Mucosa of descending colon (tissue), 3 donors: Measurements from ENCODE around the gene PCBP2. TPM values are rescaled to one million over a fixed set of nuclear protein-coding genes. Genes with fewer than 3 reads are reported as not detected.

ENCODE experiments used
- ATAC-seq: fragments of 200-7000 bp; cut with Tn5 transposase; one replicate; pipeline ENCODE4 v1.9.1; 2020; ENCODE audit warnings: mild to moderate bottlenecking, moderate library complexity
- DNase-seq, 3 donors: peaks; one replicate each; pipeline ENCODE4 v3.0.0-alpha.2; 2020
- H3K36me3 ChIP-seq: fragments of 200-600 bp; one replicate; pipeline ENCODE4 v1.8.0; 2021; ENCODE audit warnings: low read depth, mild to moderate bottlenecking
- H3K4me1 ChIP-seq: fragments of 200-600 bp; one replicate; pipeline ENCODE4 v1.8.0; 2021; ENCODE audit warnings: low read depth, mild to moderate bottlenecking
- H3K4me3 ChIP-seq: fragments of 200-600 bp; one replicate; pipeline ENCODE4 v1.8.0; 2021; ENCODE audit warnings: mild to moderate bottlenecking
- H3K9me3 ChIP-seq: fragments of 200-600 bp; one replicate; pipeline ENCODE4 v1.8.0; 2021; ENCODE audit warnings: mild to moderate bottlenecking
- intact Hi-C, 2 donors: fragments of 100-400 bp; cut with DNase I in 1 of 2; cut with micrococcal nuclease in 1 of 2; formaldehyde crosslinking; loops; one replicate each; pipeline versions ENCODE4 v1.11.0 to v1.11.1; 2022; cut with DNase I, micrococcal nuclease
- total RNA-seq, 3 donors: library from RNA; stranded (reverse); fragmentation: NEBNext Ultra II Directional in 2 of 3; extraction: Animal tissue kit (Norgen Biotek cat#: 25700) in 2 of 3; gene quantifications; one replicate each; pipeline versions ENCODE4 v1.2.1 to v1.2.4, GENCODE V29; 2021 to 2023
- TF ChIP-seq, protein P1 (sequence below): fragments of 200-600 bp; IDR thresholded peaks from one replicate; pipeline ENCODE4 v1.8.0; 2022; ENCODE audit warnings: antibody characterized with exemption, mild to moderate bottlenecking
- donor health status: DM: no; HTN: no; CAD: no; lungs with moderate emphysema.
- donor health status: DM: no; HTN: no; CAD: no.
- donor health status: DM: no; HTN: yes; CAD: no.

The PCBP2 gene
- total RNA-seq, 3 donors from 2014 or later = 584 to 701 (median 615) TPM

DNA sequence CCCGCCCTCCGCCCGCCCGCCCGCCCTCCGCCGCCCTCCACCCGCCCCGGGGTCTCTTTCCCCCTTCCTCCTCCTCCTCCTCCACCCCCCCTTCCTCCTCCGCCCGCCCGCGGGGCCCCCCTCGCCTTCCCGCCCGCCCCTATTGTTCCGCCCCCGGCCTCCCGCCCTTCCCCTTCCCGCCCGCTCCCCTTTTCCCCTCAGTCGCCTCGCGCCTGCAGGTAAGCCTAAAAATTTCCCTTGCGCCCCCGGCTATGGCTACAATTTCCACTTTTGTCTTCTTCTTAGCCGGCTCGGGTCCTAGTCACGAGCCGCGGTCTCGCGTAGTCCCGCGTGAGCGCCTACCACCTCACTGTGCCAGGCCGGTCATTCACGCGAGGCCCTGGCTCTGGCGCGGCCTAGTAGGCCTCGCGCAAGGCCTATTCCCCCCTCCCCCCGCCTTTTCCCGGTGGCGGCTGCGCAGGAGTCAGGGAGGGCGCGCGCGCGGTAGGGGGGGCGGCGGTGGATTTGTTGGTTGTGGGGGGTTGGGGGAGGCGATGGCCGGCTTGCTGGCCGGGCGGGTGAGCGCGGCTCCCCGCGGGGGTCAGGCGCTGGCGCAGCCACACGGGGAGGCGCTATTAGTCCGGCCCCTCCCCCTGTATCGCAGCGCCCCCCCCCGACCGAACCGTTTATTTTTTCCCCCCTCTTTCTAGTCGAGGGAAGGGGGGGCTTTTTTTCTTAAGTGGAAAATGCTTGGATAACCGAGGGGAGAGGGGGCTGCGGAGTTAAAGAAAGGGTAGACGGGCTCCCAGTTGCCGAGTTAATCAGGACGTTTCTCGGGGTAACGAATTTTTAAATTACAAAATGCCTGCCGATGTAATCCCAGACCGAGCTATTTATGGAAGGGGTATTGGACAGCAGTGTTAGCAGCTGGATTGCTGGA, 516 bp downstream of the PCBP2 start:
- Histone ChIP-seq H3K4me1 (peaks cover 16% of the 10 kb centered on the region), H3K4me3 (peak overlapping the region; percentile 45), H3K36me3 (peaks cover 27% of the 10 kb centered on the region), H3K9me3 (no peaks in the 10 kb centered on the region)
- DNase-seq (peak; percentile 85 to 89 (median 87)), ATAC-seq (peak; percentile 81)
- TF ChIP-seq, protein P1, sequence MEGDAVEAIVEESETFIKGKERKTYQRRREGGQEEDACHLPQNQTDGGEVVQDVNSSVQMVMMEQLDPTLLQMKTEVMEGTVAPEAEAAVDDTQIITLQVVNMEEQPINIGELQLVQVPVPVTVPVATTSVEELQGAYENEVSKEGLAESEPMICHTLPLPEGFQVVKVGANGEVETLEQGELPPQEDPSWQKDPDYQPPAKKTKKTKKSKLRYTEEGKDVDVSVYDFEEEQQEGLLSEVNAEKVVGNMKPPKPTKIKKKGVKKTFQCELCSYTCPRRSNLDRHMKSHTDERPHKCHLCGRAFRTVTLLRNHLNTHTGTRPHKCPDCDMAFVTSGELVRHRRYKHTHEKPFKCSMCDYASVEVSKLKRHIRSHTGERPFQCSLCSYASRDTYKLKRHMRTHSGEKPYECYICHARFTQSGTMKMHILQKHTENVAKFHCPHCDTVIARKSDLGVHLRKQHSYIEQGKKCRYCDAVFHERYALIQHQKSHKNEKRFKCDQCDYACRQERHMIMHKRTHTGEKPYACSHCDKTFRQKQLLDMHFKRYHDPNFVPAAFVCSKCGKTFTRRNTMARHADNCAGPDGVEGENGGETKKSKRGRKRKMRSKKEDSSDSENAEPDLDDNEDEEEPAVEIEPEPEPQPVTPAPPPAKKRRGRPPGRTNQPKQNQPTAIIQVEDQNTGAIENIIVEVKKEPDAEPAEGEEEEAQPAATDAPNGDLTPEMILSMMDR = no peak
- intact Hi-C loops = no loop called here

DNA sequence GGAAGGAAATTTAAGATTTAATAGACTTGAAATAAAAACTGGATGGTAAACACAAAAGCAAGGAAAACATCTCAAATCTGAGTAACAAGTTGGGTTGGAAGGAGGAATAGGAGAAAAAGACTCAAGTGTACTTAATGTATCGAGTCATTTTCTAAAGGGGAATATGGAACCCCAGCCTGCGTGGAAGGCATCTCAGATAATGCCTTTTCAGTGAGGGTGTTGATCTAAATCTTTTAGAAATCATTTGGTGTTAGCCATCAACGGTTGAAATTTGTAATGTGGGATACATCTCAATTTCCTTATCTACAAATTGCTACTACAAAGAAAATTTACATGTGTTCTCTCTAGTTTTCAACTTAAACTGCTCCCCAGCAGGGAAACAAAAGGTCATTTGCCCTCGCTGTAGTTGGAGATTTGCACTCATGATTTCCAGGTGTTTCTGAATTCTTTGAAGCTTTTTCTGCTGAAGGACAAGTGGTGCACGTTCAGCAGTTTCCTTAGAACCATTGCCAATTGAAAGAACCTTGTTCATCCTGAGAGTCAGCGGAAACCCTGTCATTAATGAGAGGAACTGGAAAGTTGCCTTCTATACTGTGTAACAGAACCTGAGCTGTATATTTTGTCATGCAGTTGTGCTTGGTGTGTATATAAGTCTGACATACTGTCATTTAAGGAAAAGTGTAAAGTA, 2.2 kb downstream of the PCBP2 start:
- no peak for ATAC-seq
- intact Hi-C loops = no loop called here
- TF ChIP-seq, protein P1 = no peak
- peaks cover 16% of the 10 kb centered on the region for H3K4me1 ChIP-seq
- DNase-seq = no peak
- peaks cover 43% of the 10 kb centered on the region for H3K36me3 ChIP-seq
- H3K4me3 ChIP-seq = no peak overlapping the region
- no peaks in the 10 kb centered on the region for H3K9me3 ChIP-seq

DNA sequence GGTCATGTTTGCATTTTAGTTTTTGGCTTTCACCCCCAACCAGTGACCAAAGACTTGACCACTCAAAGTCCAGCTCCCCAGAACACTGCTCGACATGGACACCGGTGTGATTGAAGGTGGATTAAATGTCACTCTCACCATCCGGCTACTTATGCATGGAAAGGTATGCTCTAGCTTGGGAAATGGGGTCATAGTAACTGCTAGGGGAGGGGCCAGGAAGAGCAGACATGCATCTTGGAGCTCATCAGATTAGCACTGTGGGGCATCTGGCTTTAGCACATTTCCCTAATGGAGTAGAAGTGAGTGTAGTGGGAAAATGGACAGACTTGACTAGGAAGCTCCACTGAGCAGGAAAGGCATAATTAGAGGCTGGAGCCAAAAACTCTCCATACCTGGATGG, 2.8 kb downstream of the PCBP2 start:
- no peaks in the 10 kb centered on the region for H3K9me3 ChIP-seq
- intact Hi-C loops = no loop called here
- H3K36me3 ChIP-seq = peaks cover 46% of the 10 kb centered on the region
- no peak for DNase-seq
- H3K4me3 ChIP-seq = no peak overlapping the region
- no peak for ATAC-seq
- TF ChIP-seq, protein P1 = no peak
- H3K4me1 ChIP-seq = peaks cover 16% of the 10 kb centered on the region

DNA sequence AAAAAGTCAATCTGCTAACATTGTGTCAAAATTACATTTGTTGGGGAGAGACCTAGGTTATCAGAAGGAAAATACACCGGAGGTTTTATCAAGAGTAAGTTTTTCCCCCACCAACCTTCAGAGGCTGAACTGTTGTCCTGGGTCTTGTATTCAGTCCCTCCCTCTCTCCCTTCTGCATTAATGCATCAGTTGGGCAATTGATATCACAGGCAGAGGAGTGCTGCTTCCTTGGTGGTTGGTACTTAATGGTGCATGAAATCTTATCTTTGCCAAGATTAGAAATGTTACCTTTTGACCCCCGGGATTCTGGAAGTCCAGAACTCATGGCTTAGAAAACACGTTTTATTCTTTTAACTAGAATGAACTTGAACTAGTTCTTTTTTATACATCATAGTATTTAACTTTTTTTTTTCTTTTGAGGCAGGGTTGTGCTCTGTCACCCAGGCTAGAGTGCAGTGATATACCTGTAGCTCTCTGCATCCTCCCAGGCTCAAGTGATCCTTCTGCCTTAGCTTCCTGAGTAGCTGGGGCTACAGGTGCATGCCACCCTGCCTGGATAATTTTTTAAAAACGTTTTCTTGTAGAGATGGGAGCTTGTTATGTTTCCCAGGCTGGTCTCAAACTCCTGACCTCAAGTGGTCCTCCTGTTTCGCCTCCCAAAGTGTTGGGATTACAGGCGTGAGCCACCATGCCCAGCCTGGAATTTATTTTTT, 4.9 kb downstream of the PCBP2 start:
- DNase-seq (no peak), ATAC-seq (no peak)
- TF ChIP-seq, protein P1 = no peak
- H3K4me3 ChIP-seq = no peak overlapping the region
- intact Hi-C loops = no loop called here
- H3K36me3 ChIP-seq = peaks cover 61% of the 10 kb centered on the region
- H3K4me1 ChIP-seq = peaks cover 16% of the 10 kb centered on the region
- H3K9me3 ChIP-seq = no peaks in the 10 kb centered on the region

DNA sequence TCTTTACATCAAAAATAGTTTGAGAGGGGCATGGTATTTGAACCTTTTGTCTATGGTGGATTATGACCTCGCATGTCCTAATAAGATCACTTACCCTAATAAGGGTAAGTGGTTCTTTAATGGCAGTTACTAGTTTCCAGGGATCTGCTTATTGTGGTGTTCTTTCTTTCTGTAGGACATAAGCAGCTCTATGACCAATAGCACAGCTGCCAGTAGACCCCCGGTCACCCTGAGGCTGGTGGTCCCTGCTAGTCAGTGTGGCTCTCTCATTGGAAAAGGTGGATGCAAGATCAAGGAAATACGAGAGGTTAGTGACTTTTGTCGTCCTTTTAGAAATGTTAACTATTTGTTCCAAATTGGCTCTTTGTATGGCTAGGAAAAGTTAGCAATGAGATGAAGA, 7.2 kb downstream of the PCBP2 start:
- TF ChIP-seq, protein P1 = no peak
- DNase-seq (no peak), ATAC-seq (no peak)
- H3K9me3 ChIP-seq = no peaks in the 10 kb centered on the region
- H3K4me3 ChIP-seq = no peak overlapping the region
- intact Hi-C loops = no loop called here
- peaks cover 63% of the 10 kb centered on the region for H3K36me3 ChIP-seq
- peaks cover 5% of the 10 kb centered on the region for H3K4me1 ChIP-seq
